GM19372 (cell line): ENCODE measurements around the gene FRMPD4.

ENCODE experiments used
- ATAC-seq: cut with Tn5 transposase; IDR thresholded peaks from one replicate; pipeline ENCODE4 v1.9.1; 2021; ENCODE audit warnings: mild to moderate bottlenecking, low read depth, moderate library complexity; ENCODE audit not compliant: unreplicated experiment

FRMPD4 gene

DNA sequence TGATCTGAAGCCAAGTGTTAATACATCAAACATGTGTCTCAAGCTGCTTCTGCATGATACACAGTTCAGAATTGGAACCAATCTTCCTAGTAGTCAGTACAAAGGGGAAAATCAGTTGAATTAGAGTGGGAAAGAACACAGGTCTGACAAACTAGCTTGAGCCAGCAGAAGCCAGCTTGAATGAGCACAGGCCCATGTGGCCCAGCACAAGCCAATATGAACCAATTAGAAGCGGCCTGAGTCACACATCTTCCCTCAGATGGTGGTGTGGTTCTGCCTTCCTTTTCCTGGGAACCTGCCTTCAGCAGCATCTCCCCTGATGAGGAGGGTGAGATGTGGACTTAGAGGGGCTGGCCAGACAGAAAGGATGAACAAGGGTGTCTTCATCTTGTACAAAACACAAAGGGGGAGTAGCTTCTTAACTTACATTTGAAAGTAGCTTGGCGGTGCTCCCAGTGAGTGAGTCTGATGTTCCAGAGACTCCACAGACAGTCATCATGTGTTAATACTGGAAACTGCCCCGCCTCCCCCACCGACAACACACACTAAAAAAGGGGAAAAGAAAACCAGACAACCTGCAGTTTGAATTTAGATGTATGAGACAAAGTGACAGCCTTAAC is 72.0 kb downstream of the FRMPD4 start:
- no peak for ATAC-seq

DNA sequence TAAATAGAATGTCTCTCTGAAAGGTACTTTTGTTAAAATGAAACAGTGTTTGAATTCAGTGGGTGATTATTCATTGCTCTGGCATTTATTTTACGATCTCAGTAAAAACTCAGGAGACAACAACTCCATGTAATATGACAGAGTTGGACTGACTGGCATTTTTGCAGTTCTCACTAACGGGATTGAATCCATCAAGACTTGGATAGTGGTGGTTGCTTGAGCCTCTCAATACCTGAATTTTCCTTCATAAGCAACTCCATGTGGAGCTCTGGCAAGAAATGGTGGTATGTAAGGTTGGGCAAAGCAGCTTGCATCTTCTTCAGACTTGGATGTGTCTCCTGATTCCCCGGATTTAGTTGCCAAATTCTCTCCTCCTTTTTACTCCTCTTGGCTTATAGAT is 72.7 kb downstream of the FRMPD4 start:
- ATAC-seq: no peak

DNA sequence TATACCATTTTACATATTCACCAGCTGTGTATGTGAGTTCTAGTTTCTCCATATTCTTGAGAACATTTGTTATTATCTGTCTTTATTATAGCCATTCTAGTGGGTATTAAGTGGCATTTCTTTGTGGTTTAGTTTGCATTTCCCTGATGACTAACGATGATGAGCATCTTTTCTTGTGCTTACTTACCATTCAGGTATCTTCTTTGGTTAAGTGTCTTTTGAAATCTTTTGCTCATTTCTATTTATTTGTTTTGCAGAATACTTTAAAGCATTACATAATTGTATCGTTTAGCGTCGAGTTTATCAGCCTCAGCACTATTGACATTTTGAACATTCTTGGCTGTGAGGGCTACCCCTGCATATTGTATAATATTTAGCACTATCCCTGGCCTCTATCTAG is 85.4 kb downstream of the FRMPD4 start:
- no peak for ATAC-seq

DNA sequence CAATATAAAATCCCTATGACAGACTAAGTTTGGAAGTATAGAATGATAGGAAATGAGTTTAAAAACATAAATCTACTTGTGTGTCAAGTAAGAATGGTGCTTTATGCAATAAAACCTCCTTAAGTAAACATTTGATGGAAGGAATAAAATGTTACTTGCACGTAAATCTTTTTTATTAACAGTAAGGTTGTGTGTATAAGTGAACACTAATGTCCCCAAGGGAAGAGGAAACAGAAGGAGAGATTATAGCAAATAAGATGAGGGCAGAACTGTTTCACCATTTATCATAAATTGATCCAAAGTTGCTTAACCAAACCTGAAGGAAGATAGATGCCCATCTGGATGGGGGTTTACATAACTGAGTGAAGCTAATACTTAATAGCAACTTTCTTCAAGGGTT is 86.8 kb downstream of the FRMPD4 start:
- ATAC-seq: no peak

DNA sequence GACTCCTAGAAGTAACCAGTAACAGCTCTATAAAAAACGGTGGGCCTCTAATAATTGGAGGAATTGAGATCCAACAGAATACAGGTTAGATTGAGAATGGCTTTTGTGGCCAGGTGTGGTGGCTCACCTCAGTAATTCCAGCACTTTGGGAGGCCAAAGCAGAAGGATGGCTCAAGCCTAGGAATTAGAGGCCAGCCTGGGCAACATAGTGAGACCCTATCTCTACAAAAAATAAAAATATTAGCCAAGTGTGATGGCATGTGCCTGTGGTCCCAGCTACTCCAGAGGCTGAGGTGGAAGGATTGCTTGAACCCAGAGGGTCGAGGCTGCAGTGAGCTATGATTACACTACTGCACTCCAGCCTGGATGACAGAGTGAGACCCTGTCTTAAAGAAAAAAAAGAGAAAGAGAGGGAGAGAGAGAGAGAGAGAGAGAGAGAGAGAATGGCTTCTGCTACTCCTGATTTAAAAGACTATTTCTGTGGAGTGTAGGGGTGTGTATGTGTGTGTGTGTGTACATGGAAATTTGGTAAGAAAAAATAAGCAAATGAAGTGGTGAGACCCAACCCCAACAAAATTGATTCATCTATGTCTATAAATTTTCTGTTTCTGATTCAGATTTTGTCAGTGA is 89.3 kb downstream of the FRMPD4 start:
- ATAC-seq: no peak

DNA sequence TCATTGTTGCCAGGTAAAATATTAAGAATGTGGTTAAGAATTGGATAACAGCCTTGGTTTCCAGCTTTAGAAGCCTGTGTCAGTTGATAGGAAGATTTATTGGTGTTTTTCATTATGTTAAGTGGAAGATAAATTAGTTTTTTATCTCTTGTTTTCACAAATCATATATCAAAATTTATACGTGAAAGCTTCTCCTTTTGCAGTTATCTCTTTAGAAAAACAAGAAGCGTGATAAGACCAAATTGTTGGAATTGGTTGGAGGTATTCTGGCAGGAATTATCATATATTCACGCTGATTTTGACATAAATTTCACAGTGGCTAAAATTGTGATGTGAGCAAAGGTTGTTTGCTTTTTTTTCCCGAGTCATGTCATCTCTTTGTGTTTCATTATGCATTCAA is 90.6 kb downstream of the FRMPD4 start:
- no peak for ATAC-seq

DNA sequence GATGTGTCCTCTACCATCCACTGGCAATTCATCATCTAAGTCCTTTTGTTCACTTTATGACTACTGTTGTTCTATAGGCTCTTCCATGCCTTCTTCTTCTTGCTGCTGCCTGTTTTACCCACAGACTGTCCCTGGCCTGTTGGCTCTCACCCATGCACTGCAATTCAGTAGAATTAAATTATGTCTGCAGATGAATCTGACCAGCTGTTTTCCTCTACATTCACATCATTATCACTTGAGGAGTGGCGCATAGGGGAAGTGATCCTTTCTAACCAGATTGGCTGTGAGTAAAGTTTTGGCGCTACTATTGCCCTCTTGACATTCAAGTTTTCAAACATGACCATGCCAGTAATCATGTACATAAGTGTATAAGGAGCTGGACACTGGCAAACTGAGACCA is 91.7 kb downstream of the FRMPD4 start:
- ATAC-seq: no peak

DNA sequence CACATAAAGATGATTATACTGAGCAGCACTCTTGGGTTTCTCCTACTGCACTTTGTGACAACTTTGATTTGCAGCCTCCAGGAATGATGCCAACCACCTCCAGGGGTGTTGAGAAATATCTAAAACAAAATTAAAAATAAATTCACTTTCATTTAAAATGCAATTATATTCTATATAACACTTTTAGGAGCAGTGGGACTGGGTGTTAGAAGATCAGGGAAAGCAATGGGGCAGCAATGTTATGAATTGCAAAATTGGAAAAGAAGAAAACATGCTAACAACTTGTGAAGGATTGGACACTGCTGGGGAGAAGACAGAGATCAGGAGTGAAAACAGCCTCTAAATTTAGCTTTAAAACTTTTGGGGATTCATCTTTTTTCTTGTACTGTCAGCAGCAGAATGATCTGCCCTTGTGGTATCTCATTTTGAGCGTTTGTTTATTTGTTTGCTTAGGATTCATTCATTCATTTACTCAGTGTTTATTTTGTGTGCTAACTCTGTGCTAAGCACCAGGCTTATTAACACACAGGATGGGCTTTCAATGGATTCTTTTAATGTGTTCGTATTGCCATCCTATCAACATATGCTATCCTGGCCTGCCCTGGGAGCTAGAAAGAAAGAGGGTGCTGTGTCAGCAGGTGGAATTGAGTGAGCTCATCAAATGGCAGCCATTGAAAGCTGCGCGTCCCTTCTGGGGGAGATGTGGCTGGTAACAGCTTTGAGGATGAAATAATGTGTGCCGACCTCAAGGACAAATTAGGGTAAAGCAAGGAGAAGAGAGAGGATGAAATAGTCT is 96.5 kb downstream of the FRMPD4 start:
- ATAC-seq: no peak

DNA sequence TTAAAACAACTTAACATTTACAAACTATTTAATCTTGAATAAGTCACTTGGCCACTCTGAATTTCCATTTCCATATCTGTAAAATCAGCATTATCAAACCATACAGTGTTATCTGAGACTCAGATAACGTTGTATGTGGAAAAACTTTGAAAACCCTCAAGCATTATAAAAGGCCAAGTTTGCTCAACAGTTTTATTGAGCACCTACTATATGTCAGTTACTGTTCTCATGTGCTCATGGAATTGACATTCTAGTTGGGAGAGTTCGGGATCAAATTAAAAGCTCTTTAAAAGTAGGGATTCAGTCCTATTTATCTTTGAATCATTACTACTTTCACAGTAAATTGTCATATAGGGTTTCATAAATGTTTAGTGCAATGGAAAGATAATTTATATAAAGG is 97.9 kb downstream of the FRMPD4 start:
- ATAC-seq: no peak

DNA sequence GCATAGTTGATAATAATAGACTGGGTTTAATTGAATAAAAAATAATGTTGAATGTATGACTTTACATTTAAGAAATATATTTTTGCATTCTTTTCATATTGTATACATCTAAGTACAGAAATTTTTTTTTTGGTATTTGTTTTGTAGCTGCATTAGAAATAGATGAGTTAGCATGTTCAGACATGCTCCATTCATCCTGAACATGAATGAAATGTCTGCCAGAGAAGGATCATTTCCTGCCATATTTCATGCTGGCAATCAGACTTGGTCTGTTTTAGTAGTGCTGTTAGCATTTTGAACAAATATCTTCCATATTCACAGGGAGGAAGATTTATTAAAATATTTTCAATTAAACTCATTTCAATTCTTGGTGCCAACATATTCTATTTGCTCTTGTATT is 98.9 kb downstream of the FRMPD4 start:
- ATAC-seq: no peak

DNA sequence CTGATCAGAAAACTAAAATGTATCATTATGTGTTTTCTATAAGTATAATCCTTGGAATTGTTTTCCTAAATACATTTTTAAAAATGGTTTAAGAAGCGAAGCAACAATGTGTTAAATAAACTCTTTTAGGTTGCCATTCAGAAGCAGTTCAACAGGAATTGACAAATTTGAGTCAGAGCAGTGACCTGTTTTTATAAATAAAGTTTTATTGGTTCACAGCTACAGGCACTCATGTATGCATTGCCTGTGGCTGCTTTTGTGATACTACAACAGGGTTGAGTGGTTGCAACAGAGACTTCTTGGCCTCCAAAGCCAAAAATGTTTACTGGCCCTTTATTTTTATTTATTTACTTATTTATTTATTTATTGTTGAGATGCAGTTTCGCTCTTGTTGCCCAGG is 99.5 kb downstream of the FRMPD4 start:
- no peak for ATAC-seq

DNA sequence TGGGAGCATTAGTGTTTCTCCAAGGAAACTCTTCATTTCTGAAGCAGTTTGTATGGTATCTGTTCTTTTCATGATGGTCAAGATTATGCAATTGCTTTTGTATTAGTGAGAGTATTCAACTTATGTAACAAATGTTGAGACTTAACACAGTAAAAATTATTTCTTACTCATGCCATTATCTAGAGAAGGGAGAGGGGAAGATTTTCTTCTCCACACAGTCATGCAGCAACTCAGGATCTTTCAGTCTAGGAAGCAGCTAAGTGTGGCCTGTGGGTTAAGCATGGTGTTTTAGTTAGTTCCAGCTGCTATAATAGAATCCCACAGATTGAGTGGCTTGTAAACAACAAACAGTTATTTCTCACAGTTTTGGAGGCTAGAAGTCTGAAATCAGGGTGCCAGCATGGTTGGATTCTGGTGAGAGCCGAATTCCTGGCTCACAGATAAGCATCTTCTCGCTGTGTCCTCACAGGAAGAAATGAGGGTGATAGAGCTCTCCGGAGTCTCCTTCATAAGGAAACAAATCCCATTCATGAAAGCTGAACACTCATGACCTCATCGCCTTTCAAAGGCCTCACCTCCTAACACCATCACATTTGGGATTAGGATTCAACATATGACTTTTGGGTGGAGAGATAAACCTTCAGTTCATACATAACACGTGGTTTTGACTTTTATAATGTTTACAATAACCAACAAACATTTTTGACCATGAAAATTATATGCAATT is 101.2 kb downstream of the FRMPD4 start:
- no peak for ATAC-seq

DNA sequence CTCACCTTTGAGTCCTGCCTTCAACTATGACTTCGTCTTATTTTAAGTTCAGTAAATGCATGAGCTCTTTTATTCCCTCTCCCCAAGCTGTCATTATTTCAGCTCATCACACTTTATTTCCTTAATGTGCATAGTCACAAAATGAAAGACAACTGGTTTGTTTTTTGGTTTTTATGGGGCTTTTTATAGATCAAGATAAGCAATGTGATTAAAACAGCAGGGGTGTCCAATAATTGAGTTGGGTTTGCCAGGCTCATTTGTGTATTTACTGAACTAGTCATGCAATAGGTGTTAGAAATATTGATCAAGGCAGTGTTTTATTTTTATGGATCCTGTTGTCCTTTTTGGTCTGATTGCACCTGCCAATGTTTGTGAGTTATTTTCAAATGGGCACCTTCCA is 102.2 kb downstream of the FRMPD4 start:
- ATAC-seq: no peak

DNA sequence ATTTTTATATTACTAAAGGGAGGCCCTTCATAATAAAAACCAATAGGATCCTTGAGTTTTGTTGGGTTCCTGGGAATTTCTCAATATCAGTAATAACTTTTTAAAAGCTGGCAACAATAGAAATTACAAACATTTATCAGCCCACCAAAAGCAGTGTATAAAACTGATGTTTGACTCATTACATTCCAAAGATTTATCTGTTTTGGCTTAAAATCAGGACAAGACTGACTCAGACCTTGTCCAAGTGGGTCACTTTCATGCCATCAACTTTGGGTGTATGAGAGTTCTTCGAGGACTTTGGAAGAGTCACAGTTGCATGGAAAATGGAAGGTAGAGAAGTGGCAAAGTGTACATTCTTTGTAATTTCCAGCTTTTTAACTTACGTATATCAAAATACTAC is 102.8 kb downstream of the FRMPD4 start:
- no peak for ATAC-seq

DNA sequence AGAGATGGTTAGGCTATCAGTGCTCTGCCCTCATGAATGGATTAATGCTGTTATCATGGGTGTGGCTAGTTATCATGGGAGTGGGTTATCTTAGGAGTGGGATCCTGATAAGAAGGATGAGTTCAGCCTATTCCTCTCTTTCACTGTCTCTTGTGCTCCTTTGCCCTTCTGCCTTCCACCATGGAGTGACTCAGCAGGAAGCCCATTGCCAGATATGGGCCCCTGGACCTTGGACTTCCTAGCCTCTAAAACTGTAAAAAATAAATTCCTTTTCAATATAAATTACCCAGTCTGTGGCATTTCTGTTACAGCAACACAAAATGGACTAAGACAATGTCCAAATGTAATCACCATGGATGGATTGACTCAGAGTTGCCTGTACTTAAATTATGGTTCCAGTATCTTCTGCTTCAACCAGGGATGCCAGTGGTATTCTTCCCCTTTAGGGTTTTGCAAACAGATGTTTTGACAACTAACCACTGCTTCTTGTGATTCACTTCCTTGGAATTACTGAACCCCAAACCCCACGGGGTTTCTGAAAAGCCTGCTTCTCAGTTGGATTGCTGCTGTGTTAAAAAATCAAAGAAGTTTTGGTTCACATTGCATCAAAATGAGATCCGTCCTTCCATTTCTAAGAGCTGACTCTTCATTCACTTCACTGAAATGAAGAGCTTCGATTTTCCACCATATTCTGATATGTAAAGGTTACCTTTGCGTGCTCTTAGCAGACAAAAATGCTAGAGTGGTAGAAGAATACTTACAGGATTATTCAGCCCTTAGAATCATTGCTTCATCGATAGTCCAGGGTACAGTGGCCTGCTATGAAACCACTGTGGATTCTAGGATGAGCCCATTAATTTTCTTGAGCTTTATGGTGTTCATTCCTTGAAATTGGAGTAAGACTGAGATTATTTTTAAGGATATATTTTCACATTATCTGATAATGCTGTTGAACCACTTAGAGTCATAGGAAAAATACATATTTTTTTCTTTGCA is 107.7 kb downstream of the FRMPD4 start:
- no peak for ATAC-seq

DNA sequence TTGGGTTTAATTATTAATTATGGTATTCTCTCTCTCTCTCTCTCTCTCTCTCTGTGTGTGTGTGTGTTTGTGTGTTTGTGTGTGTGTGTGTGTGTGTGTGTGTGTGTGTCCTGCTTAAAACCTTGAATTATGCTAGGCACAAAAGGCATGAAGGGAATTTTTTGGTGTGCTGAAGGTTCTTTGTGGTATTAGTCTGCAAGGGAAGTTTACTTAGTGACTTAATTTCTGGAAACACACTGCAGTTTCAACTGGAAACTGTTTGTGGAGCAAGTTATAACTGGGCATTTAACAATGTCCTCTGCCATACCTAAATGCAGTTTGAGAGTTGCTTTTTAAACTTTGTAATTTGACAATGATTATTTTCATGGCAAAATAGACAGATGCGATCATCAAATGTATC is 111.7 kb downstream of the FRMPD4 start:
- ATAC-seq: no peak

DNA sequence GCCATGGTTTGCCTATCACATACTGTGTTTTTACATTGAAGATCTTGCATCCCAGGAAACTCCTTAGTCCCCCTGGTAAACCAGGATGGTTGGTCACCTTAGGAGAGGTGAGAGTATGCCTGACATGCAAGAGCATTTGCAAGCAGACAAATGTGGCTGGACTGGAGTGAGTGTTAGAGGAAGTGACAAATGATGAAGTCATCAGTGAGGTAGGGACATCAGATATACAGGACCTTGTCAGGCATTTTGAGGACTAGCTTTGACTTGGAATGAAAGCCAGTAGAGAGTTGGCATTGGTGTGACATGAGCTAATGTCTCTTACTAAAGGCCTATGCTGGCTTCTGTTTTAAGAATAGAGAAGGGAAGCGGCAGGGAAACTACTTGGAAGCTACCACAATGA is 124.9 kb downstream of the FRMPD4 start:
- no peak for ATAC-seq

DNA sequence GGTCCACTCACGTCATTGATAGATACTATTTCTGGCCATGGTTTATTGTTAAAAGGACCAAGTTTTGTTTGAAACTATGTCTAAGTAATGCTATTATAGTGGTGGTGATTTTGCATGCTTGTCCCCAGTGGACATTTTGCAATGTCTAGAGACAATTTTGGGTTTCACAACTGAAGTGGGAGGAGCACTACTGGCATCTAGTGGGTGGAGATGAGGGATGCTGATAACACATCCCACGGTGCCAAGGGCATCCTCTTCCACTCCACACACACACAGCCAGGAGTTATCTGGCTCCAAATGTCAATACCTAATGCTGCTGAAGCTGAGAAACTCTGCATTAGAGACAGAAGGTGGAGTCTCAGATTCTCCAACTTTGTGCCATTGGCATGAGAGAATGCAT is 131.2 kb downstream of the FRMPD4 start:
- no peak for ATAC-seq

DNA sequence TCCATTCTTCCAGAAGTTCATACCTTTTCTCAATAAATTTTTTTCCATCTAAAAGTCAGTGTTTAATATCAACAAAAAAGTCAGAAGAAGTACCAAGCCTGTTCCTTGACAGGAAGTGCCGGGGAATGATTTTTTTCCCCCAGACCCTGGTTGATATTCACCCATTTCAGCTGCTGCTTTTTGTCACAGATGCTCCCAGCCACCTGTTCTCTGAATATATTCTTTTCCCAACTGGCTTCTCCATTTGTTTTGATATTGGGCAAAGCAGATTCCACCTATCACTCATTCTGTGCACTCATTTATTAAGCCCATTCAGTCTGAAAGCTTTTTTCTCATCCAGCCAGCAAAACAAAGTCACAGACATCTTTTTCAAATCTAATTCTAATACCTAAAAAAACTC is 139.9 kb downstream of the FRMPD4 start:
- no peak for ATAC-seq

DNA sequence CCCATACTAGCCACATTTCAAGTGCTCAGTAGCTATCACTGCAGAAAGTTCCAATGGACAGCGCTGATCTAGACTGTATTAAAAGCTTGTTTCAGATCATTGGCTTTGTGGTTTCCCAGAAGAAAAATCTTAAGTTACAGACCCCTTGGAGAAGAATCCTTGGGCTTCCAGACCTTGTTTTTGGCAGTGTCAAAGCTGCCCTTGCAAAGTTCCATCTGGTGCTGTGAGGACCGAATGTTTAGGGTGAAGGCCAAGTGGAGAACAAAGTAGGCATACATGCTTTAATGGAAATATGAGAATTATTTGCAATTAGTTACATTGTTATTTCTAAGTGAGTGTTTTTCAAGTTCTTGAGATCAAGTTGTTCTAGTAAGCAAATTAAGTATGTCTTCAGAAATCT is 144.7 kb downstream of the FRMPD4 start:
- no peak for ATAC-seq
